A673 (cell line): Measurements from ENCODE around the gene CENPN.

Experiments used
- CTCF ChIP-seq: fragments of 300-800, 200-600 bp; sonication (generic); conservative IDR thresholded peaks from 2 replicates; pipeline ENCODE4 v1.5.1; 2017; ENCODE audit warnings: low read depth, mild to moderate bottlenecking, antibody characterized with exemption, low read length, moderate library complexity, mixed read lengths
- EZH2 ChIP-seq: fragments of 200-600 bp; sonication (generic); IDR thresholded peaks from 2 replicates; pipeline ENCODE4 v1.6.1; 2017; ENCODE audit warnings: borderline replicate concordance, low read depth, mild to moderate bottlenecking, mixed read lengths, antibody characterized with exemption, low read length; ENCODE audit not compliant: poor library complexity, severe bottlenecking

- TF ChIP-seq EZH2 (no peak), CTCF (no peak)
Observed at GRCh38 chr16:81000873-81001272, 6.1 kb upstream of the CENPN start.
